Heart left ventricle (tissue), 13 donors: ENCODE data around the gene CTNNBIP1.

Source experiments
- POLR2A ChIP-seq, 2 donors: fragments of 450-650 bp; IDR thresholded peaks; one replicate each; pipeline ENCODE4 v1.6.1; 2017; ENCODE audit warnings: antibody characterized with exemption in 2 of 2, mild to moderate bottlenecking in 2 of 2, moderate library complexity in 2 of 2
- TF ChIP-seq, protein P1 (sequence below), 12 donors: fragments of 200-600 bp; sonication (generic) in 4 of 12; IDR thresholded peaks; one replicate each; pipeline versions ENCODE4 v1.5.0 to v1.8.0; 2018 to 2022; ENCODE audit warnings: antibody characterized with exemption in 12 of 12, mild to moderate bottlenecking in 5 of 12
- donor health status: ischemic (EF 13 %, LVEDD 7.1; RV severe dilation, severe dysfunction).
- donor health status: DM: no; HTN: yes; CAD: no.
- donor health status: DM: no; HTN: no; CAD: no.
- donor health status: ischemic (EF 25% LVEDD 6.9; RV normal size, moderate dysfunction).
- donor health status: ischemic (EF 25% LVEDD 5.7; RV mildly dilated, moderate dysfunction).
- donor health status: ischemic (EF 35%, LVEDD 5.7; RV mildly dilated, moderate dysfunction).
- donor health status: nonischemic (EF 11% LVEDD 7.7; RV severe dilation, severe dysfunction).
- donor health status: DM: yes; HTN: yes; CAD: no.
- donor health status: PGD.
- donor health status: ischemic (EF 29% LVEDD 5.4; RV normal size, mild dysfunction).
- donor health status: nonischemic (EF 23%, LVEDD 6.1; RV moderate dilation, normal function).

GRCh38 chr1:9835758-9836631 is 74.1 kb downstream of the CTNNBIP1 start:
- TF ChIP-seq, protein P1, sequence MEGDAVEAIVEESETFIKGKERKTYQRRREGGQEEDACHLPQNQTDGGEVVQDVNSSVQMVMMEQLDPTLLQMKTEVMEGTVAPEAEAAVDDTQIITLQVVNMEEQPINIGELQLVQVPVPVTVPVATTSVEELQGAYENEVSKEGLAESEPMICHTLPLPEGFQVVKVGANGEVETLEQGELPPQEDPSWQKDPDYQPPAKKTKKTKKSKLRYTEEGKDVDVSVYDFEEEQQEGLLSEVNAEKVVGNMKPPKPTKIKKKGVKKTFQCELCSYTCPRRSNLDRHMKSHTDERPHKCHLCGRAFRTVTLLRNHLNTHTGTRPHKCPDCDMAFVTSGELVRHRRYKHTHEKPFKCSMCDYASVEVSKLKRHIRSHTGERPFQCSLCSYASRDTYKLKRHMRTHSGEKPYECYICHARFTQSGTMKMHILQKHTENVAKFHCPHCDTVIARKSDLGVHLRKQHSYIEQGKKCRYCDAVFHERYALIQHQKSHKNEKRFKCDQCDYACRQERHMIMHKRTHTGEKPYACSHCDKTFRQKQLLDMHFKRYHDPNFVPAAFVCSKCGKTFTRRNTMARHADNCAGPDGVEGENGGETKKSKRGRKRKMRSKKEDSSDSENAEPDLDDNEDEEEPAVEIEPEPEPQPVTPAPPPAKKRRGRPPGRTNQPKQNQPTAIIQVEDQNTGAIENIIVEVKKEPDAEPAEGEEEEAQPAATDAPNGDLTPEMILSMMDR (IDR thresholded peaks at IDR 0.05): no peak
- no peak for TF ChIP-seq POLR2A (IDR thresholded peaks at IDR 0.05)
